ENCODE results near the gene DAAM1.

- TF ChIP-seq, protein P1, sequence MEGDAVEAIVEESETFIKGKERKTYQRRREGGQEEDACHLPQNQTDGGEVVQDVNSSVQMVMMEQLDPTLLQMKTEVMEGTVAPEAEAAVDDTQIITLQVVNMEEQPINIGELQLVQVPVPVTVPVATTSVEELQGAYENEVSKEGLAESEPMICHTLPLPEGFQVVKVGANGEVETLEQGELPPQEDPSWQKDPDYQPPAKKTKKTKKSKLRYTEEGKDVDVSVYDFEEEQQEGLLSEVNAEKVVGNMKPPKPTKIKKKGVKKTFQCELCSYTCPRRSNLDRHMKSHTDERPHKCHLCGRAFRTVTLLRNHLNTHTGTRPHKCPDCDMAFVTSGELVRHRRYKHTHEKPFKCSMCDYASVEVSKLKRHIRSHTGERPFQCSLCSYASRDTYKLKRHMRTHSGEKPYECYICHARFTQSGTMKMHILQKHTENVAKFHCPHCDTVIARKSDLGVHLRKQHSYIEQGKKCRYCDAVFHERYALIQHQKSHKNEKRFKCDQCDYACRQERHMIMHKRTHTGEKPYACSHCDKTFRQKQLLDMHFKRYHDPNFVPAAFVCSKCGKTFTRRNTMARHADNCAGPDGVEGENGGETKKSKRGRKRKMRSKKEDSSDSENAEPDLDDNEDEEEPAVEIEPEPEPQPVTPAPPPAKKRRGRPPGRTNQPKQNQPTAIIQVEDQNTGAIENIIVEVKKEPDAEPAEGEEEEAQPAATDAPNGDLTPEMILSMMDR (IDR thresholded peaks at IDR 0.05): no peak
- TF ChIP-seq POLR2A (IDR thresholded peaks at IDR 0.05): no peak
Observed at GRCh38 chr14:59333235-59333634, 144.8 kb downstream of the DAAM1 start.

All from uterus (tissue), 2 donors.